Inflammatory macrophage treated with lipopolysaccharide for 4 hours (primary cell): ENCODE data around the gene SH3PXD2A.
"Not testable (repeated sequence)": the region's sequence is repeated elsewhere in the genome, so short reads cannot be mapped to it uniquely, and the experiment has no call there.

ENCODE experiments used
- DNase-seq: peaks from one replicate; pipeline ENCODE4 v3.0.0-alpha.2; 2020

SH3PXD2A gene

GRCh38 chr10:103679096-103679790 is 176.1 kb downstream of the SH3PXD2A start:
- peak; percentile 68 for DNase-seq

- peak; percentile 78 for DNase-seq
Measured at GRCh38 chr10:103678178-103678526, 177.2 kb downstream of the SH3PXD2A start.

GRCh38 chr10:103677486-103678177 is 177.7 kb downstream of the SH3PXD2A start:
- DNase-seq, result no peak

GRCh38 chr10:103676851-103677417 is 178.4 kb downstream of the SH3PXD2A start:
- no peak for DNase-seq

GRCh38 chr10:103676058-103676785 is 179.2 kb downstream of the SH3PXD2A start:
- DNase-seq, result no peak

DNA sequence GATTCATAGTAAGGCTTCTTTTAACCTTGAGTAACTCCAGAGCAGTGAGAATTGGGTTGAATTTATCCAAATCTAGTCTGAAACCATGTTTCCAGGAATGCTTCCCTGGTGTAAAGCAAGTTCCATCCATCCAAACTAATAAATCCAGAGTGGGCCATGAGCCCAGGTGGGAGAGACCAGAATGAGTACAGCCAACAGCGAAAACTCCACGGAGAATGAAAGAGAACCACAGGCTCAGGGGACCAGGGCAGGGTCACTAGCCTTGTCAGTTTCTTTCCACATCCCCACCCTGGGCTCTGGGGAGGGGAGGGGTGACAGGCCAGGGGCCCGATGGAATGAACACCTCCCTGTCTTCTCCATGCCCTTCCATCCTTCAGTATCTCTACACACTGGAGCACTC is 181.8 kb downstream of the SH3PXD2A start:
- no peak for DNase-seq

DNA sequence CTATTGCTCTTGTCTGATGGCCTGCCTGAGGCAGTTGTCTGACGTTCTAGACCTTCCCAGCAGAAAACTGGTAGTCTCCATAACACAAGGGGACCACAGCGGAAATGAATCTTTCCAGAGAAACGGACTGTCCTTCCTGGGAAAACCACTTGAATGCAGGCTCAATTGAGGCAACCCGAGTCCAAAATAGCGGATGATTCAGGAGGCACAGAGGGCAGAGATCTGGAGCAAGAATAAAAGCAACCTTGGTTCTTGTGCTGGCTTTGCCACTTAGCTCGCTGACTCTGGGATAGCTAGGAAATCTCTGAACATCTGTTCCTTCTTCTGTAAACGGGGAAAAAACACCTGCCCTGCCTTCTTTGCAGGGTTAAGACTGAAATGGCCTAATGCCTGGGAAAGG is 183.0 kb downstream of the SH3PXD2A start:
- no peak for DNase-seq

DNA sequence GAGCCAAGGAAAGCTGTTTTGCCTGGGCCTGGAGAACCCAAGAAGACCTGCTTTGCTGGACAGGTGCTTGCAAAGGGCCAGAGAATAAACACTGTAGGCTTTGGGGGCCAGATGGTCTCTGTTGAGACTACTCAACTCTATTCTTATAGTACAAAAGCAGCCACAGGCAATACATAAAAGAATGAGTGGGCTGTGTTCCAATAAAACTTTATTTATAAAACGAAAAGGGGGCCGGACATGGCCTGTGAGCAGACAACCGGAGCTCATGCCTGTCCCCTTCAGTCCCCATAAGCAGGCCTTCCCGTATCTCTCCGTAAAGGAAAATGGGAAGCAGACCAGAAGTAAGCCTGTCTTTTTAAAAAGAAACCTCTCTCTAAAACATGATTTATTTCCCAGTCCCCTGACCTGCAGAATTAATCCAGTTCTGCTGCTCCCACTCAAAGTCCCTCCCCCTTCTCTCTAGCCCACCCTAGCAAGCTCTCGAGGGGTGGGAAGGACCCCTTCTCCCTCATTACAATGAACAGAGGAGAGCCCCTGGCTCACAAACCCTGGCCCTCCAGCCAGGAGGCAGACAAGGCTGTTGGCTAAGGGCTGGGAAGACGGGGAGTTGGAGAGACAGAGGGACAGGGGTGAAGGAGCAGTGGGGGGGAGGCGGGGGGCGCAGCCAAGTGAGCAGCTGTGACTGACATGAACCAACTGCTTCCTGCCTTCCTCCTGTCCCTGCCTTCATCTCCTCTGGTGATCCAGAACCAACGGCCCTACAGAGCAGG is 184.1 kb downstream of the SH3PXD2A start:
- no peak for DNase-seq

- DNase-seq, result no peak
Measured at GRCh38 chr10:103669944-103670343, 185.4 kb downstream of the SH3PXD2A start.

GRCh38 chr10:103669243-103669929 is 186.0 kb downstream of the SH3PXD2A start:
- DNase-seq, result no peak

DNA sequence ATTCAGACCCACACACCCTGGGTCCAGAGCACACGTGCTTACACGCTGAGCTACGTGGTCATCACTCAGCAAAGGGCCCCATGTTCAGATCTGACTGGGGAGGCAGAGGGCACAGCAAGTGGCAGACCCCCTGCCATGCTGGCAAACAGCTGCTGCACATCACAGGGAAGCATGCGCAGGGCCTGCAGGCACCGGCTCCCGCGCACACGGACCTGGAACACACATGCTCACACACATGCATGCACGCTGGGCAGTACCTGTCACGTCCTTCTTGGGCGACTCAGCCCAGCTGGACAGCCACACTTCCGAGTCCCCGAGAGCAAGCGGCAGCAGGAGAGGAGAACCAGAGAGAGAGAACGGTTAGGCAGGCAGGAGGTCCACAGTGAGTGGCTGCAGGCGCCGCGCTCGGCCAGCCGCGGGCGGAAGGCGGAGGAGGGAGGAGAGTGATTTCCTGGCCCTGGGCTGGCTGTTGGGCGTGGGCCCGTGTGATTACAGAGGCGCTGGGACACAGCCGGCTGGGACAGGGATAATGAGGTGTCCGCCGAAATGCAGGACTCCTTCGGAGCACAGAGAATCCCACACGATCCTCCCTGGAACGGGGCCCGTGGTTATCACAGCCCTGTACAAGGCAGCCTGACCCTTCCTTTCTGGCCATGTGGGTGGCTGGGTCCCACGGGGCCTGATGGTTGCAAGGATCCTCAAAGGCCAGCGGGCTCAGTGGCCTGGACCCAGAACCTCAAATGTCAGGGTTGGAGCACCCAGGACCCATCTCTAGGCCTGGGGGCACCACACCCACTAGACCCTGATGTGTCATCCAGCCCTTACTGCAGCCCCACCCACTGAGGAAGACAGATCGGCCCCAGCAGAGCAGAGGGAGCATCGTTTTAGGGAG is 186.8 kb downstream of the SH3PXD2A start:
- peak; percentile 71 for DNase-seq

DNA sequence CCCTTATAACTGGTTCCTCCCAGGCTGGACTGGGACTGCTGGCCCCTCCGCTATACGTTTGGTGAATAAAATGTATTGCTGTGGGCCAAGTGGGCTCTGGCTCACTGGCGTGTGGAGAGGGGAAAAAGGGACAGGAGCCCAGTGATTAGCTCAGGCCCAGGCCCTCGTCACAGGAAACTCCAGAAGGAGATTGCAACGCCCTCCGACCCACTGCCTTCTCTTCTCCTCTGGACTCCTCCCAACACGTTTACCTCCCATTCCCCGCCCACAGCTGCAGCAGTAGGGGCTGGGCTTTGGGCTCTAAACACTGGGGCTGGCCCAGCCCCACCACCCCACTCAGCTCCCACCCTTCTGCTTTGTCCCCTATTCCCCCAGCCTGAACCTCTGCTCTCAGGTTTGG is 188.0 kb downstream of the SH3PXD2A start:
- peak; percentile 71 for DNase-seq

DNA sequence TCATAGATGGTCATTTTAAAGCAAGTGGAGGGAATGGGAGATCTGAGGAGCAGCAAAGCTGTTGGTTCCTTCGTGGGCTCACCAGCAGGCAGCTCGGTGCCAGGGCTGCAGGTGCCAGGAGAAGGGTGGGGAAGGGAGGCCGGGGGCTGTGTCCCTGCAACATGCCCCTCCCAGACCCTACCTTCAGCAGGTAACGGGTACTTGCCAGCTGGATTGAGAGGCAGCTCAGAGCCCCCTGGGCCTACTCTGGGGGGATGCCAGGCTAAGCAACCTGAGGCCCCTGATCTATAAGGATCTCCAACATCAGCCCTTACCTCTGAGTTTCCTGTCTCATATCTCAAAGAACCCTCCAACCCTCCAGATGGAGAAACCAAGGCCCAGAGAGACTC is 188.6 kb downstream of the SH3PXD2A start:
- DNase-seq, result no peak

DNA sequence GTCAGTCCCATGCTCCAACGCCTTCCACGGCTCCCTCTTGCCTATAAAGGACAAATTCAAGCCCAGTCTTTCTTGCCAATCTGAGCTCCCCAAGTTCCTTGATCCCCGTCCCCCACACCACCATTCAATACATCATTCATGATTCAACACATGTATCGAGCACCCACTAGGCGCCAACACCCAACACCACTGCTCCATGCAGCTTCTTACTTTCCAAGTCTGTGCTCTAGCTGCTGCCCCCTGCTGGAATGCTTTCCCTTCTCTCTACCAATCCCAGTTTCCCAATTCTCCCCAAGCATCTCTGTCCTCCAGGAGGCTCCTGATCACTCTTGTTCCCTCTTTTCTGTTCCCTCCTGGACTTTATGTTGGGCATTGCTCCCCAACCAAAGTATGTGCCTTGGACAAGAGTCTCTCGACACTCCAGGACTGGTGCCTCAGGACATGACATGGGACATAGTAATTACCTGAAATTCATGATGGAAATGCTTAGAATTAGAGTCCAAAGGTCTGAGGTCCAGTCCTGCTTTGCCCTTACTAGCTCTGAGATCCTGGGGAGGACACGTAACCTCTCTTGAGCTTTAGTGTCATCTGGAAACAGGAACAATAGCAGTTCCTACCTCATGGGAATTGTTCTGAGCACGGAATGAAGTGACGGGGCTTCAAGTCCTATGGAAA is 189.2 kb downstream of the SH3PXD2A start:
- DNase-seq, result peak; percentile 60

GRCh38 chr10:103665162-103665889 is 190.1 kb downstream of the SH3PXD2A start:
- no peak for DNase-seq

DNA sequence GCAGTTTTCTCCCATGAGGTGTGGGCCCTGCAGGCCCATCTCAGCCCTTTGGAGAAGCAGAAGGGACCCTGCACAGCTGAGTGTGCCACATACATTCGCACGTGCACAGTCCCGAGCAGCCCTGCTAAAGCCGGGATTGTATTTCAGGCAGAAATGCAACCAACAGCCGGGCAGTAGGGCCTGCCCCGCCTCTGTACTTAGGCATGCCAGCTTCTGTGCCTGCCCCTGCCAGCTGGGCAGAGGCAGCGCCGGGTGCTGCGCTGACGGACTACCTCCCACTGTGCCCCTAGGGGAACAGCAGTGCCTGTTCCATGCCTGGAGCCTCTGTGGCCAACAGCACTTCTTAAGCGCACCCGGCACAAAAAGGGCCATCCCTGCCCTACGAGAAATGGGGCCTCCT is 191.6 kb downstream of the SH3PXD2A start:
- DNase-seq, result no peak

- DNase-seq, result no peak
Measured at GRCh38 chr10:103663236-103663635, 192.1 kb downstream of the SH3PXD2A start.

DNA sequence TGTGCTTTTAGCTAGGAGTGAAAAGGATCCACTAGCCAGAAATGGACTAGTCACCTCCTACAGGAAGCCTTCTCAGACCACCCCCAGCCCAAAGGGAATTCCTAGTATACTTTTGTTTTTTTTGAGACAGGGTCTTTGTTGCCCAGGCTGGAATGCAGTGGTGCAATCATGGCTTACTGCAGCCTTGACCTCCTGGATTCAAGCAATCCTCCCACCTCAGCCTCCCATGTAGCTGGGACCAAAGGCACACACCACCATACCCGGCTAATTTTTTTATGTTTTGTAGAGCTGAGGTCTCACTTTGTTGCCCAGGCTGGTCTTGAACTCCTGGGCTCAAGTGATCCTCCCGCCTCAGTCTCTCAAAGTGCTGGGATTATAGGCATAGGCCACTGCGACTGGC is 192.7 kb downstream of the SH3PXD2A start:
- not testable (repeated sequence) for DNase-seq

DNA sequence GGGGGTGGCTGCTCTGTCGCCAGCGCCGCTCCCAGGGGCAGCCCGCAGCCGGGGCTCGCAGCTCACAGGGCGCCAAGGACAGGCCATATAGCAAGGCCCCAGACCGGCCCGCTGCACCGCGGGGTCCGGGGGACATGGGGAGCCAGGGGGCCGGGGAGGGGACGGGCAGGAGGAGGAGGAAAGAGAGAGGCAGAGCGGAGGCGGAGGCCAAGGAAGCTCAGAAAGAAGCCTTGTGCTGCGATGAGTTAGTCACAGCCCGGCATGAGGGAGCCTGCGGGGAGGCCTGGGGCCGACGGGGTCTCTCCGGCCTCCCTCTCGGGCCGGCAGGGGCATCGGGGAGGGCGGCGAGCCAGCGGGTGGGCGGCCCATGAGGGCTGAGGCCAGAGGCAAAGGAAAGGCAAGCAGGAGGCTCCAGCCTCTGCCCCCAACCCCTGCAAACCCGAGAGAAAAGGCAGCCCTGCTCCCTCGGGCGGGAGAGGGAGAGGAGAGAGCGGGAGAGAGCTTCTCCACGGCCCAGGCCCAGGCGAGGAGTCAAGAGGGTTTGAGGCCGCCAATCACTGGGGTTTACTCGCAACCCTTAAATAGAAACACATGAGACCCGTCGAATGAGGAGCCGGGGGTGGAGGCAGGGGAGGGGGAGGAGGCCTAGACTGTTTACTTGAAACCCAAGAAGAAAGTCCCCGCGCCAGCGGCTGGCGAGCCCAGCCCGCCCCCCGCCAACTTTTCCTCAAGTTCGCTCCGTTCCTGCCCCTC is 194.0 kb downstream of the SH3PXD2A start:
- peak; percentile 32 for DNase-seq
